GM23248 (cell line): ENCODE measurements around the gene KHDRBS1. TPM values are rescaled to one million over a fixed set of nuclear protein-coding genes. Genes with fewer than 3 reads are reported as not detected.

Source experiments
- DNase-seq: peaks from one replicate; pipeline ENCODE4 v3.0.0-alpha.2; 2015
- H2AFZ ChIP-seq: fragments of 200-600 bp; sonication (generic); 2 replicates; pipeline ENCODE4 v1.6.1; 2016; ENCODE audit warnings: antibody characterized with exemption
- H3F3A ChIP-seq: fragments of 200-600 bp; sonication (generic); 2 replicates; pipeline ENCODE4 v1.6.1; 2016; ENCODE audit warnings: mild to moderate bottlenecking, antibody characterized with exemption, mixed run types; ENCODE audit not compliant: insufficient read depth
- H3K27ac ChIP-seq: fragments of 200-600 bp; sonication (generic); 2 replicates; pipeline ENCODE4 v1.5.1; 2016; ENCODE audit warnings: mild to moderate bottlenecking
- H3K27me3 ChIP-seq: fragments of 200-600 bp; sonication (generic); replicated peaks from 2 replicates; pipeline ENCODE4 v1.6.1; 2016; ENCODE audit warnings: mild to moderate bottlenecking; ENCODE audit not compliant: insufficient read depth
- H3K36me3 ChIP-seq: fragments of 200-600 bp; sonication (generic); 2 replicates; pipeline ENCODE4 v1.6.1; 2016; ENCODE audit warnings: low read depth, mild to moderate bottlenecking
- H3K4me1 ChIP-seq: fragments of 200-600 bp; sonication (generic); 2 replicates; pipeline ENCODE4 v1.6.1; 2016; ENCODE audit warnings: mild to moderate bottlenecking; ENCODE audit not compliant: insufficient read depth
- H3K4me2 ChIP-seq: fragments of 200-600 bp; sonication (generic); one replicate; pipeline ENCODE4 v1.6.1; 2016; ENCODE audit warnings: mild to moderate bottlenecking; ENCODE audit not compliant: unreplicated experiment
- H3K4me3 ChIP-seq: fragments of 200-600 bp; sonication (generic); 2 replicates; pipeline ENCODE4 v1.5.1; 2016; ENCODE audit warnings: mild to moderate bottlenecking
- H3K79me2 ChIP-seq: fragments of 200-600 bp; sonication (generic); 2 replicates; pipeline ENCODE4 v1.6.1; 2016; ENCODE audit warnings: mild to moderate bottlenecking; ENCODE audit not compliant: insufficient read depth
- H3K9ac ChIP-seq: fragments of 200-600 bp; sonication (generic); 2 replicates; pipeline ENCODE4 v1.6.1; 2016; ENCODE audit warnings: mild to moderate bottlenecking
- H3K9me2 ChIP-seq: fragments of 200-600 bp; sonication (generic); 2 replicates; pipeline ENCODE4 v1.6.1; 2016; ENCODE audit warnings: mixed run types, mild to moderate bottlenecking, moderate library complexity; ENCODE audit not compliant: insufficient read depth
- H3K9me3 ChIP-seq: fragments of 200-600 bp; sonication (generic); one replicate; pipeline ENCODE4 v1.6.1; 2017; ENCODE audit warnings: low read depth
- H4K20me1 ChIP-seq: fragments of 200-600 bp; sonication (generic); 2 replicates; pipeline ENCODE4 v1.6.0; 2016; ENCODE audit not compliant: insufficient read depth
- EZH2 ChIP-seq: fragments of 200-600 bp; sonication (generic); IDR thresholded peaks from 2 replicates; pipeline ENCODE4 v1.6.1; 2018; ENCODE audit warnings: antibody characterized with exemption, mild to moderate bottlenecking; ENCODE audit not compliant: insufficient read depth, poor library complexity, severe bottlenecking
- EZH2phosphoT487 ChIP-seq: fragments of 200-600 bp; sonication (generic); IDR thresholded peaks from 2 replicates; pipeline ENCODE4 v1.6.1; 2018; ENCODE audit warnings: antibody characterized with exemption, moderate library complexity, mild to moderate bottlenecking, low read depth; ENCODE audit not compliant: insufficient read depth
- WGBS, 2 experiments: methylation state at CpG; one replicate each; pipeline ENCODE4 v1.1.6; 2015 to 2017; ENCODE audit warnings: low lambda C conversion rate in 2 of 2, low coverage in 1 of 2; ENCODE audit errors: missing lambda C conversion rate in 2 of 2; 5-methylcytosine and 5-hydroxymethylcytosine counted together
- in situ Hi-C: fragments of 300-500 bp; cut with MboI; formaldehyde crosslinking; loops from 2 replicates; pipeline ENCODE4 v1.15.0; 2020
- microRNA-seq: library from miRNA; unstranded; fragments of <30 nt; microRNA quantifications from one replicate; pipeline ENCODE4, GENCODE V29; 2016; ENCODE audit warnings: borderline number of aligned reads
- polyA plus RNA-seq: library from polyadenylated mRNA; unstranded; fragments of >200 nt; fragmentation: Nextera tagmentation; extraction: Ambion mirVana; gene quantifications from 2 replicates; pipeline ENCODE4 v1.2.1, GENCODE V29; 2016
- small RNA-seq: library from RNA; depleted of rRNA; stranded (forward); fragments of <200 nt; gene quantifications from one replicate; pipeline ENCODE3, GENCODE V24; 2014; ENCODE audit warnings: low read depth, low replicate concordance
- total RNA-seq: library from RNA; depleted of rRNA; stranded (reverse); fragments of >200 nt; shearing (Covaris generic); gene quantifications from 2 replicates; pipeline ENCODE4 v1.2.3, GENCODE V29; 2014; rRNA removed

Gene KHDRBS1
- total and polyA plus RNA-seq, 2 experiments from 2014 or later, result 41.7 to 68.6 TPM

GRCh38 chr1:32091176-32091575, 77.5 kb downstream of the KHDRBS1 start:
- Histone ChIP-seq H3K9me3 (no peaks in the 10 kb centered on the region), H3K4me3 (no peak overlapping the region), H3K27ac (no peak overlapping the region), H3K4me2 (no peak overlapping the region), H3K36me3 (peaks cover 8% of the 10 kb centered on the region), H2AFZ (no peak overlapping the region), H3K4me1 (no peaks in the 10 kb centered on the region), H3K9me2 (no peaks in the 10 kb centered on the region), H4K20me1 (no peaks in the 10 kb centered on the region), H3F3A (no peaks in the 10 kb centered on the region), H3K27me3 (no peaks in the 10 kb centered on the region), H3K79me2 (no peaks in the 10 kb centered on the region), H3K9ac (no peak overlapping the region)
- WGBS, 2 experiments, result 96 to 97% methylated on average over 8 of the region's 8 CpGs
- TF ChIP-seq EZH2phosphoT487 (no peak), EZH2 (no peak)
- no peak for DNase-seq
- in situ Hi-C loops, result no loop called here

- Histone ChIP-seq H3F3A (no peaks in the 10 kb centered on the region), H3K36me3 (peaks cover 8% of the 10 kb centered on the region), H3K4me2 (no peak overlapping the region), H2AFZ (no peak overlapping the region), H3K9ac (no peak overlapping the region), H3K27ac (no peak overlapping the region), H3K9me2 (no peaks in the 10 kb centered on the region), H3K4me1 (no peaks in the 10 kb centered on the region), H3K79me2 (no peaks in the 10 kb centered on the region), H3K9me3 (no peaks in the 10 kb centered on the region), H3K4me3 (no peak overlapping the region), H3K27me3 (no peaks in the 10 kb centered on the region), H4K20me1 (no peaks in the 10 kb centered on the region)
- 90 to 91% methylated on average over 14 to 15 of the region's 15 CpGs for WGBS, 2 experiments
- in situ Hi-C loops, result no loop called here
- TF ChIP-seq EZH2phosphoT487 (no peak), EZH2 (no peak)
- no peak for DNase-seq
Measured at GRCh38 chr1:32091591-32091990, 77.9 kb downstream of the KHDRBS1 start.

Small RNA genes within 50 kb of the gene (microRNA-seq; reads per million reads assigned to microRNA genes)
- gene MIR5585, result not detected

Small RNA genes within 50 kb of the gene (small RNA-seq; reads per million reads assigned to genes)
- gene MIR5585 (not detected), gene RF00017 (not detected)

Other genes with a start within 250 kb of the KHDRBS1 start
- 3.6 and 3.9 TPM in 2 replicates for gene ADGRB2, start 249.5 kb upstream of the KHDRBS1 start, total RNA-seq
- 0.51 and 1.3 TPM in 2 replicates for gene ADGRB2, start 249.5 kb upstream of the KHDRBS1 start, polyA plus RNA-seq
- 36.8 and 43.0 TPM in 2 replicates for gene SPOCD1, start 197.8 kb upstream of the KHDRBS1 start, total RNA-seq
- gene SPOCD1, start 197.8 kb upstream of the KHDRBS1 start, polyA plus RNA-seq, result 27.8 and 27.9 TPM in 2 replicates
- 379 and 430 TPM in 2 replicates for gene PTP4A2, start 75.5 kb upstream of the KHDRBS1 start, total RNA-seq
- 292 and 376 TPM in 2 replicates for gene PTP4A2, start 75.5 kb upstream of the KHDRBS1 start, polyA plus RNA-seq
- gene TMEM39B, start 59.1 kb downstream of the KHDRBS1 start, total RNA-seq, result 5.7 and 6.8 TPM in 2 replicates
- gene TMEM39B, start 59.1 kb downstream of the KHDRBS1 start, polyA plus RNA-seq, result 21.4 and 24.1 TPM in 2 replicates
- 52.9 and 56.0 TPM in 2 replicates for gene KPNA6, start 94.2 kb downstream of the KHDRBS1 start, total RNA-seq
- gene KPNA6, start 94.2 kb downstream of the KHDRBS1 start, polyA plus RNA-seq, result 38.3 and 39.9 TPM in 2 replicates
- gene TXLNA, start 165.8 kb downstream of the KHDRBS1 start, total RNA-seq, result 92.1 and 99.9 TPM in 2 replicates
- gene TXLNA, start 165.8 kb downstream of the KHDRBS1 start, polyA plus RNA-seq, result 77.5 and 77.6 TPM in 2 replicates
- 10.4 and 17.7 TPM in 2 replicates for gene CCDC28B, start 186.7 kb downstream of the KHDRBS1 start, total RNA-seq
- 19.7 TPM in 2 replicates for gene CCDC28B, start 186.7 kb downstream of the KHDRBS1 start, polyA plus RNA-seq
- 0.97 and 1.4 TPM in 2 replicates for gene IQCC, start 191.8 kb downstream of the KHDRBS1 start, total RNA-seq
- gene IQCC, start 191.8 kb downstream of the KHDRBS1 start, polyA plus RNA-seq, result 1.7 and 2.2 TPM in 2 replicates
- gene DCDC2B, start 195.2 kb downstream of the KHDRBS1 start, total RNA-seq, result not detected in 2 replicates
- gene DCDC2B, start 195.2 kb downstream of the KHDRBS1 start, polyA plus RNA-seq, result 0.21 and 0.25 TPM in 2 replicates
- gene TMEM234, start 208.5 kb downstream of the KHDRBS1 start, total RNA-seq, result 12.5 and 23.5 TPM in 2 replicates
- 25.6 and 26.1 TPM in 2 replicates for gene TMEM234, start 208.5 kb downstream of the KHDRBS1 start, polyA plus RNA-seq
- 266 and 286 TPM in 2 replicates for gene EIF3I, start 208.5 kb downstream of the KHDRBS1 start, total RNA-seq
- gene EIF3I, start 208.5 kb downstream of the KHDRBS1 start, polyA plus RNA-seq, result 259 and 265 TPM in 2 replicates
- gene FAM167B, start 233.4 kb downstream of the KHDRBS1 start, total RNA-seq, result 3.0 and 4.2 TPM in 2 replicates
- gene FAM167B, start 233.4 kb downstream of the KHDRBS1 start, polyA plus RNA-seq, result 5.0 and 5.1 TPM in 2 replicates
- gene LCK, start 237.4 kb downstream of the KHDRBS1 start, total RNA-seq, result not detected in 2 replicates
- gene LCK, start 237.4 kb downstream of the KHDRBS1 start, polyA plus RNA-seq, result 0.24 TPM in 1 of 2 replicates, not detected in the other